Spleen (tissue), 11 donors: Measurements from ENCODE around the gene MYO16. TPM values are rescaled to one million over a fixed set of nuclear protein-coding genes. Genes with fewer than 3 reads are reported as not detected.

ENCODE experiments used
- DNase-seq: peaks from one replicate; pipeline ENCODE4 v3.0.0-alpha.2; 2020
- H3K27ac ChIP-seq, 8 donors: fragments of 200-600 bp; sonication (generic) in 7 of 8; 1 replicate in 4 of 8; 2 replicates in 4 of 8; pipeline versions ENCODE4 v1.5.0 to v1.8.0; 2016 to 2021; ENCODE audit warnings: inconsistent platforms in 4 of 8, mild to moderate bottlenecking in 4 of 8, moderate library complexity in 1 of 8
- H3K27me3 ChIP-seq, 7 donors: fragments of 200-600 bp; sonication (generic) in 6 of 7; replicated peaks in 1 of 7; 1 replicate in 4 of 7; 2 replicates in 3 of 7; pipeline versions ENCODE4 v1.5.0 to v1.8.0; 2016 to 2021; ENCODE audit warnings: inconsistent platforms in 3 of 7, mild to moderate bottlenecking in 1 of 7
- H3K36me3 ChIP-seq, 6 donors: fragments of 200-600 bp; sonication (generic) in 5 of 6; 1 replicate in 4 of 6; 2 replicates in 2 of 6; pipeline versions ENCODE4 v1.5.0 to v1.8.0; 2016 to 2021; ENCODE audit warnings: inconsistent platforms in 2 of 6
- H3K4me1 ChIP-seq, 6 donors: fragments of 200-600 bp; sonication (generic) in 5 of 6; 1 replicate in 3 of 6; 2 replicates in 3 of 6; pipeline versions ENCODE4 v1.5.0 to v1.8.0; 2016 to 2021; ENCODE audit warnings: inconsistent platforms in 3 of 6
- H3K4me3 ChIP-seq, 8 donors: fragments of 200-600 bp; sonication (generic) in 7 of 8; 1 replicate in 4 of 8; 2 replicates in 4 of 8; pipeline versions ENCODE4 v1.5.0 to v1.8.0; 2016 to 2021; ENCODE audit warnings: inconsistent platforms in 4 of 8, mild to moderate bottlenecking in 4 of 8, moderate library complexity in 2 of 8
- H3K9me3 ChIP-seq, 8 donors: fragments of 200-600 bp; sonication (generic) in 7 of 8; 1 replicate in 4 of 8; 2 replicates in 4 of 8; pipeline versions ENCODE4 v1.5.0 to v1.8.0; 2016 to 2021; ENCODE audit warnings: inconsistent platforms in 4 of 8
- POLR2A ChIP-seq, 3 donors: fragments of 450-650 bp; IDR thresholded peaks; one replicate each; pipeline ENCODE4 v1.5.1; 2017; ENCODE audit warnings: antibody characterized with exemption in 3 of 3, mild to moderate bottlenecking in 1 of 3
- POLR2AphosphoS5 ChIP-seq, 3 donors: sonication (generic); formaldehyde crosslinking; IDR thresholded peaks; one replicate each; pipeline ENCODE4 v1.5.1; 2017; ENCODE audit warnings: antibody characterized with exemption in 3 of 3
- WGBS, 5 donors: extraction: QIAGEN DNeasy Blood & Tissue Kit in 3 of 5; methylation state at CpG; one replicate each; pipeline versions ENCODE4 v1.1.5 to v1.1.7; 2013 to 2018; 5-methylcytosine and 5-hydroxymethylcytosine counted together
- intact Hi-C: fragments of 100-400 bp; cut with DNase I; formaldehyde crosslinking; loops from one replicate; pipeline ENCODE4 v1.15.0; 2023; ENCODE audit warnings: low total_unique reads
- polyA plus RNA-seq, 3 donors: library from polyadenylated mRNA; stranded (reverse); fragments of 200-250 nt; gene quantifications; one replicate each; pipeline ENCODE4 v1.2.1, GENCODE V29; 2013
- total RNA-seq, 7 donors: library from RNA; depleted of rRNA in 3 of 7; stranded (reverse); fragments of >200 nt in 3 of 7; fragmentation: NEBNext Ultra II Directional in 4 of 7; extraction: Animal tissue kit (Norgen Biotek cat#: 25700) in 4 of 7; gene quantifications; one replicate each; pipeline versions ENCODE4 v1.1.0 to v1.2.1, GENCODE V29; 2016 to 2021
- TF ChIP-seq, protein P1 (sequence below), 11 experiments: fragments of 200-600 bp in 7 of 11; fragments of 450-650 bp in 4 of 11; sonication (generic) in 4 of 11; IDR thresholded peaks in 8 of 11; conservative IDR thresholded peaks in 3 of 11; 1 replicate in 7 of 11; 2 replicates in 4 of 11; pipeline versions ENCODE4 v1.4.0 to v1.8.0; 2016 to 2021; ENCODE audit warnings: antibody characterized with exemption in 11 of 11, inconsistent platforms in 4 of 11, mild to moderate bottlenecking in 1 of 11
- donor health status: healthy with polysubstance abuse.
- donor health status: DM: no; HTN: no; CAD: no; lungs with moderate emphysema.
- donor health status: DM: no; HTN: no; CAD: no.
- donor health status: Bipolar disorder and iron deficiency.
- donor health status: healthy.
- donor health status: DM: no; HTN: no; CAD: no.
- donor health status: DM: yes; HTN: yes; CAD: no.

Gene MYO16
- total and polyA plus RNA-seq, 10 donors, result 0.03 to 0.51 (median 0.26) TPM; not detected in 1

GRCh38 chr13:109140054-109140453, 510.6 kb downstream of the MYO16 start:
- intact Hi-C loops, result loop anchor here (10.0 kb wide), 1 partner anchor 645 kb away; the partner anchor contains the start of gene IRS2

DNA sequence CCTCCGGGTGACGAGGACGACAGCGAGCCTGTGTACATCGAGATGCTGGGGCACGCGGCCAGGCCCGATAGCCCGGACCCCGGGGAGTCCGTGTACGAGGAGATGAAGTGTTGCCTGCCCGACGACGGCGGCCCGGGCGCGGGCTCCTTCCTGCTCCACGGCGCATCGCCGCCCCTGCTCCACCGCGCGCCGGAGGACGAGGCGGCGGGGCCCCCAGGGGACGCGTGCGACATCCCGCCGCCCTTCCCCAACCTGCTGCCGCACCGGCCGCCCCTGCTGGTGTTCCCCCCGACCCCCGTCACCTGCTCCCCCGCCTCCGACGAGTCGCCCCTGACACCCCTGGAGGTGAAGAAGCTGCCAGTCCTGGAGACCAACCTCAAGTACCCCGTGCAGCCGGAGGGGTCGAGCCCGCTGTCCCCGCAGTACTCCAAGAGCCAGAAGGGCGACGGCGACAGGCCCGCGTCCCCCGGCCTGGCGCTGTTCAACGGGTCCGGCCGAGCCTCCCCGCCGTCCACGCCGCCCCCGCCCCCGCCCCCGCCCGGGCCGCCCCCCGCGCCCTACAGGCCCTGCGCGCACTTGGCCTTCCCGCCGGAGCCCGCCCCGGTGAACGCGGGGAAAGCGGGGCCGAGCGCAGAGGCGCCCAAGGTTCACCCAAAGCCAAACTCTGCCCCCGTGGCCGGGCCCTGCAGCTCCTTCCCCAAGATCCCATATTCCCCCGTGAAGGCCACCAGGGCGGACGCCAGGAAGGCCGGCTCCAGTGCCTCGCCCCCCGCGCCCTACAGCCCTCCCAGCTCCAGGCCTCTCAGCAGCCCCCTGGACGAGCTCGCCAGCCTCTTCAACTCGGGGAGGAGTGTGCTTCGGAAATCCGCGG, 511.3 kb downstream of the MYO16 start:
- no peak for DNase-seq
- peaks cover 0 to 9% (median 0%) of the 10 kb centered on the region in 8 donors for H3K9me3 ChIP-seq
- H3K27me3 ChIP-seq, result peaks cover 0 to 67% (median 21%) of the 10 kb centered on the region in 7 donors
- no peaks in the 10 kb centered on the region for H3K36me3 ChIP-seq
- intact Hi-C loops, result loop anchor here (10.0 kb wide), 1 partner anchor 644 kb away; the partner anchor contains the start of gene IRS2
- H3K4me3 ChIP-seq, result peak overlapping the region in 1 of 8 donors; percentile 24
- TF ChIP-seq POLR2A (IDR thresholded peaks at IDR 0.05), result no peak
- TF ChIP-seq, protein P1, sequence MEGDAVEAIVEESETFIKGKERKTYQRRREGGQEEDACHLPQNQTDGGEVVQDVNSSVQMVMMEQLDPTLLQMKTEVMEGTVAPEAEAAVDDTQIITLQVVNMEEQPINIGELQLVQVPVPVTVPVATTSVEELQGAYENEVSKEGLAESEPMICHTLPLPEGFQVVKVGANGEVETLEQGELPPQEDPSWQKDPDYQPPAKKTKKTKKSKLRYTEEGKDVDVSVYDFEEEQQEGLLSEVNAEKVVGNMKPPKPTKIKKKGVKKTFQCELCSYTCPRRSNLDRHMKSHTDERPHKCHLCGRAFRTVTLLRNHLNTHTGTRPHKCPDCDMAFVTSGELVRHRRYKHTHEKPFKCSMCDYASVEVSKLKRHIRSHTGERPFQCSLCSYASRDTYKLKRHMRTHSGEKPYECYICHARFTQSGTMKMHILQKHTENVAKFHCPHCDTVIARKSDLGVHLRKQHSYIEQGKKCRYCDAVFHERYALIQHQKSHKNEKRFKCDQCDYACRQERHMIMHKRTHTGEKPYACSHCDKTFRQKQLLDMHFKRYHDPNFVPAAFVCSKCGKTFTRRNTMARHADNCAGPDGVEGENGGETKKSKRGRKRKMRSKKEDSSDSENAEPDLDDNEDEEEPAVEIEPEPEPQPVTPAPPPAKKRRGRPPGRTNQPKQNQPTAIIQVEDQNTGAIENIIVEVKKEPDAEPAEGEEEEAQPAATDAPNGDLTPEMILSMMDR (IDR thresholded peaks at IDR 0.05 in 8 of 11, conservative IDR thresholded peaks at IDR 0.05 in 3 of 11), result no peak
- TF ChIP-seq POLR2AphosphoS5 (IDR thresholded peaks at IDR 0.05), result no peak
- no peak overlapping the region for H3K27ac ChIP-seq
- WGBS, 5 donors, result 14 to 22% (median 18%) methylated on average over 53 to 97 of the region's 97 CpGs
- H3K4me1 ChIP-seq, result peaks cover 0 to 9% (median 0%) of the 10 kb centered on the region in 6 donors

More at GRCh38 chr13:109140054-109140453, 510.6 kb downstream of the MYO16 start:
- TF ChIP-seq, protein P1 (IDR thresholded peaks at IDR 0.05 in 8 of 11, conservative IDR thresholded peaks at IDR 0.05 in 3 of 11), result no peak
- TF ChIP-seq POLR2AphosphoS5 (IDR thresholded peaks at IDR 0.05) (no peak), POLR2A (IDR thresholded peaks at IDR 0.05) (no peak)
- WGBS, 5 donors, result 62 to 97% (median 73%) methylated on average over 13 to 33 of the region's 33 CpGs
- Histone ChIP-seq H3K27me3 (peaks cover 0 to 64% (median 21%) of the 10 kb centered on the region in 7 donors), H3K4me3 (peak overlapping the region in 1 of 8 donors; percentile 24), H3K36me3 (no peaks in the 10 kb centered on the region), H3K4me1 (peaks cover 0 to 9% (median 0%) of the 10 kb centered on the region in 6 donors), H3K9me3 (peaks cover 0 to 9% (median 0%) of the 10 kb centered on the region in 8 donors), H3K27ac (no peak overlapping the region)
- DNase-seq, result no peak

- intact Hi-C loops, result loop anchor here (10.0 kb wide), 1 partner anchor 643 kb away; the partner anchor contains the start of gene IRS2
- TF ChIP-seq, protein P1 (IDR thresholded peaks at IDR 0.05 in 8 of 11, conservative IDR thresholded peaks at IDR 0.05 in 3 of 11), result no peak
- TF ChIP-seq POLR2AphosphoS5 (IDR thresholded peaks at IDR 0.05) (no peak), POLR2A (IDR thresholded peaks at IDR 0.05) (no peak)
- no peak for DNase-seq
- Histone ChIP-seq H3K4me1 (peaks cover 0 to 9% (median 0%) of the 10 kb centered on the region in 6 donors), H3K27me3 (peaks cover 0 to 67% (median 21%) of the 10 kb centered on the region in 7 donors), H3K4me3 (no peak overlapping the region), H3K9me3 (peaks cover 0 to 9% (median 0%) of the 10 kb centered on the region in 8 donors), H3K27ac (no peak overlapping the region), H3K36me3 (no peaks in the 10 kb centered on the region)
- WGBS, 5 donors, result 93 to 98% (median 94%) methylated on average over 14 of the region's 14 CpGs
These were observed 512.3 kb downstream of the MYO16 start for GRCh38 chr13:109141706-109142105.
